ENCODE measurements around the gene ZBTB24. TPM values are rescaled to one million over a fixed set of nuclear protein-coding genes. Genes with fewer than 3 reads are reported as not detected.

The ZBTB24 gene
- total RNA-seq, 2 donors from 2014 or later: 9.2 to 9.8 TPM

DNA sequence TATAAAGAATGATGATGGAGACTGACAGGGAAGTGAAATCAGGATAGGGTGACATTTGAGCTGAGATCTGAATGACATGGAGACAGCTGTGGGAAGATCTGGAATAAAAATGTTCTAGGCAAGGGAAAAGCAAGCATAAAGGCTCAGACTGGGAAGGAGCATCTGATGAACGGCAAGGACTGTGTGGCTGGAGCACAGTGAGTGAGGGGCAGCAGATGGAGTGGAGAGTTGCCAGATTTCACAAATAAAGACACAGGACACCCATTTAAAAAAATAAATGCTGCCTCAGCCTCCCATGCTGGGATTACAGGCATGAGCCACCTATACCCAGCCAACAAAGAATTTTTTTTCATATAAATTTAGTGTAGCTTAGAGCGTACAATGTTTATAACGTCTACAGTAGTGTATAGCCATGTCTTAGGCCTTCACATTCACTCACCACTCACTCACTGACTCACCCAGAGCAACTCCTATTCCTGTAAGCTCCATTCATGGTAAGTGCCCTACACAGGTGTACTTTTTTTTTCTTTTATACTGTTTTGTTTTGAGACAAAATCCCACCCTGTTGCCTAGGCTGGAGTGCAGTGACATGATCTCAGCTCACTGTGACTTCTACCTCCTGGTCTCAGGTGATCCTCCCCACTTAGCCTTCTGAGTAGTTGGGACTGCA lies 2.4 kb upstream of the ZBTB24 start:
- H3K4me3 Mint-ChIP-seq: no peak overlapping the region
- H3K4me1 Mint-ChIP-seq: peaks cover 9% of the 10 kb centered on the region
- Histone ChIP-seq H3K36me3 (ENCODE audit: control insufficient read depth, insufficient read depth, low read length) (peaks cover 14% of the 10 kb centered on the region), H3K27me3 (ENCODE audit: control insufficient read depth, insufficient read depth, low read length, poor library complexity, severe bottlenecking) (peaks cover 17% of the 10 kb centered on the region), H3K9ac (ENCODE audit: extremely low read depth, low read length, poor library complexity, severe bottlenecking) (no peak overlapping the region), H3K27ac (ENCODE audit: low read depth, low read length) (no peak overlapping the region), H3K9me3 (ENCODE audit: control insufficient read depth, low read length) (no peaks in the 10 kb centered on the region), H3K4me1 (ENCODE audit: control insufficient read depth, insufficient read depth, low read length) (no peaks in the 10 kb centered on the region), H3K4me3 (ENCODE audit: low read length) (no peak overlapping the region)
- TF ChIP-seq, protein P1, sequence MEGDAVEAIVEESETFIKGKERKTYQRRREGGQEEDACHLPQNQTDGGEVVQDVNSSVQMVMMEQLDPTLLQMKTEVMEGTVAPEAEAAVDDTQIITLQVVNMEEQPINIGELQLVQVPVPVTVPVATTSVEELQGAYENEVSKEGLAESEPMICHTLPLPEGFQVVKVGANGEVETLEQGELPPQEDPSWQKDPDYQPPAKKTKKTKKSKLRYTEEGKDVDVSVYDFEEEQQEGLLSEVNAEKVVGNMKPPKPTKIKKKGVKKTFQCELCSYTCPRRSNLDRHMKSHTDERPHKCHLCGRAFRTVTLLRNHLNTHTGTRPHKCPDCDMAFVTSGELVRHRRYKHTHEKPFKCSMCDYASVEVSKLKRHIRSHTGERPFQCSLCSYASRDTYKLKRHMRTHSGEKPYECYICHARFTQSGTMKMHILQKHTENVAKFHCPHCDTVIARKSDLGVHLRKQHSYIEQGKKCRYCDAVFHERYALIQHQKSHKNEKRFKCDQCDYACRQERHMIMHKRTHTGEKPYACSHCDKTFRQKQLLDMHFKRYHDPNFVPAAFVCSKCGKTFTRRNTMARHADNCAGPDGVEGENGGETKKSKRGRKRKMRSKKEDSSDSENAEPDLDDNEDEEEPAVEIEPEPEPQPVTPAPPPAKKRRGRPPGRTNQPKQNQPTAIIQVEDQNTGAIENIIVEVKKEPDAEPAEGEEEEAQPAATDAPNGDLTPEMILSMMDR (conservative IDR thresholded peaks at IDR 0.05): no peak
- H3K9me3 Mint-ChIP-seq: no peaks in the 10 kb centered on the region
- peaks cover 14% of the 10 kb centered on the region for H3K27me3 Mint-ChIP-seq (ENCODE audit: insufficient read depth)
- no peak overlapping the region for H3K27ac Mint-ChIP-seq
- 97 to 100% methylated on average over 1 to 3 of the region's 3 CpGs for WGBS, 2 experiments (ENCODE audit: insufficient coverage in 1 of 2, insufficient read length in 1 of 2)
- peaks cover 14% of the 10 kb centered on the region for H3K36me3 Mint-ChIP-seq (ENCODE audit: low read depth)
- no peak for DNase-seq

DNA sequence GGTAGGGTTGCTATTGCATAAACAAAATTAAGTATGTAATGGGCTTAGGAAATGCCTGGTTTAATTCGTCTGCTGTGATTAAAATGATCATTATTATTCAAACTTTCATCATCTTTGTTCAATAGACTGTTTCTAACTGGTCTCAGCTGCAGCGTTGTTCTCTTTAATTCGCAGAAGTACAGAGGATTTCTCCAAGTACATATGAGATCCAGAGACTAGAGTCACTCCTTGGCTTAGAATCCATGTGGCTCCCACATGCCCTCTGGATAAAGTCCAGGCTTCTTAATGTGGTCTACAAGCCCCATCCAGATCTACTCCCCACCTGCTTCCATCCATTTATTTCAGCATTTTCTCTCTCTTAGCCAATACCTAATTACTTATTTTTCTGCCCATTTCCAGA lies 1.1 kb upstream of the ZBTB24 start:
- Histone ChIP-seq H3K27ac (ENCODE audit: low read depth, low read length) (no peak overlapping the region), H3K9ac (ENCODE audit: extremely low read depth, low read length, poor library complexity, severe bottlenecking) (no peak overlapping the region), H3K27me3 (ENCODE audit: control insufficient read depth, insufficient read depth, low read length, poor library complexity, severe bottlenecking) (peaks cover 17% of the 10 kb centered on the region), H3K4me1 (ENCODE audit: control insufficient read depth, insufficient read depth, low read length) (no peaks in the 10 kb centered on the region), H3K36me3 (ENCODE audit: control insufficient read depth, insufficient read depth, low read length) (peaks cover 20% of the 10 kb centered on the region), H3K9me3 (ENCODE audit: control insufficient read depth, low read length) (peaks cover 2% of the 10 kb centered on the region), H3K4me3 (ENCODE audit: low read length) (peak overlapping the region; percentile 76)
- TF ChIP-seq, protein P1 (conservative IDR thresholded peaks at IDR 0.05): no peak
- H3K27me3 Mint-ChIP-seq (ENCODE audit: insufficient read depth): peaks cover 14% of the 10 kb centered on the region
- H3K4me3 Mint-ChIP-seq: peak overlapping the region; percentile 80
- H3K27ac Mint-ChIP-seq: no peak overlapping the region
- WGBS, 2 experiments (ENCODE audit: insufficient coverage in 1 of 2, insufficient read length in 1 of 2): 85 to 92% methylated on average over 3 of the region's 3 CpGs
- no peaks in the 10 kb centered on the region for H3K9me3 Mint-ChIP-seq
- H3K36me3 Mint-ChIP-seq (ENCODE audit: low read depth): peaks cover 21% of the 10 kb centered on the region
- DNase-seq: no peak
- H3K4me1 Mint-ChIP-seq: peaks cover 16% of the 10 kb centered on the region

DNA sequence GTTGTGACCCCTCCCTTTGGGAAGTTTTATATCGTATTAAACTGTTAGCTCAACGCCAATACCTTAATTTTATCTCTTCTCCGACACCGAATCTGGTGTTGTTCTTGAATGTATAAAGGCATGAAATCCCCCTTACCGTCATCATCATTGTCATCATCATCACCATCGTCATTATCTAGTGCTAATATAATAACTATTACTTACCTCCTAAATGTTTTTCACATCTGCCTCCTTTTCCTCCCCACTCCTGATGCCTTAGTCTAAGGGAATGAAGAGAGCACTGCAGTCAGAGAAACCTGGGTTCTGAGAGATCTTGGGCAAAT lies 677 bp upstream of the ZBTB24 start:
- peak overlapping the region; percentile 80 for H3K4me3 Mint-ChIP-seq
- TF ChIP-seq, protein P1 (conservative IDR thresholded peaks at IDR 0.05): no peak
- no peak overlapping the region for H3K9ac ChIP-seq (ENCODE audit: extremely low read depth, low read length, poor library complexity, severe bottlenecking)
- peaks cover 24% of the 10 kb centered on the region for H3K36me3 ChIP-seq (ENCODE audit: control insufficient read depth, insufficient read depth, low read length)
- H3K36me3 Mint-ChIP-seq (ENCODE audit: low read depth): peaks cover 21% of the 10 kb centered on the region
- no peaks in the 10 kb centered on the region for H3K9me3 Mint-ChIP-seq
- peaks cover 6% of the 10 kb centered on the region for H3K9me3 ChIP-seq (ENCODE audit: control insufficient read depth, low read length)
- H3K27ac ChIP-seq (ENCODE audit: low read depth, low read length): no peak overlapping the region
- peak overlapping the region; percentile 76 for H3K4me3 ChIP-seq (ENCODE audit: low read length)
- peaks cover 17% of the 10 kb centered on the region for H3K27me3 ChIP-seq (ENCODE audit: control insufficient read depth, insufficient read depth, low read length, poor library complexity, severe bottlenecking)
- DNase-seq: no peak
- H3K4me1 Mint-ChIP-seq: peaks cover 20% of the 10 kb centered on the region
- 17 to 30% methylated on average over 4 to 6 of the region's 6 CpGs for WGBS, 2 experiments (ENCODE audit: insufficient coverage in 1 of 2, insufficient read length in 1 of 2)
- no peak overlapping the region for H3K27ac Mint-ChIP-seq
- peaks cover 14% of the 10 kb centered on the region for H3K27me3 Mint-ChIP-seq (ENCODE audit: insufficient read depth)
- no peaks in the 10 kb centered on the region for H3K4me1 ChIP-seq (ENCODE audit: control insufficient read depth, insufficient read depth, low read length)

Data from endodermal cell (in vitro differentiated cells).